Prostate gland (tissue), 2 donors: ENCODE measurements around the gene OTUD6A. TPM values are rescaled to one million over a fixed set of nuclear protein-coding genes. Genes with fewer than 3 reads are reported as not detected.

Experiments
- DNase-seq: peaks from one replicate; pipeline ENCODE4 v3.0.0-alpha.2; 2019; ENCODE audit warnings: low spot score
- H3K27ac ChIP-seq, 2 donors: fragments of 200-600 bp; sonication (generic); 2 replicates each; pipeline ENCODE4 v1.5.1; 2017 to 2019
- H3K27me3 ChIP-seq: fragments of 200-600 bp; sonication (generic); replicated peaks from 2 replicates; pipeline ENCODE4 v1.5.1; 2019; ENCODE audit not compliant: insufficient read depth
- H3K36me3 ChIP-seq, 2 donors: fragments of 200-600 bp; sonication (generic); 1 replicate in 1 of 2; 2 replicates in 1 of 2; pipeline versions ENCODE4 v1.5.1 to v1.8.1; 2017 to 2019
- H3K4me1 ChIP-seq: fragments of 200-600 bp; sonication (generic); replicated peaks from 2 replicates; pipeline ENCODE4 v1.5.1; 2019
- H3K4me3 ChIP-seq, 2 donors: fragments of 200-600 bp; sonication (generic); 2 replicates each; pipeline ENCODE4 v1.5.1; 2017 to 2019
- H3K9me3 ChIP-seq: fragments of 200-600 bp; sonication (generic); 2 replicates; pipeline ENCODE4 v1.5.1; 2017
- CTCF ChIP-seq, 4 experiments: fragments of 200-600 bp in 2 of 4; fragments of 450-650 bp in 2 of 4; sonication (generic) in 2 of 4; IDR thresholded peaks; 1 replicate in 3 of 4; 2 replicates in 1 of 4; pipeline ENCODE4 v1.5.1; 2016 to 2019; ENCODE audit warnings: antibody characterized with exemption in 4 of 4, mild to moderate bottlenecking in 2 of 4, moderate library complexity in 2 of 4
- POLR2A ChIP-seq: fragments of 450-650 bp; IDR thresholded peaks from one replicate; pipeline ENCODE4 v1.6.1; 2016; ENCODE audit warnings: antibody characterized with exemption, mild to moderate bottlenecking
- POLR2AphosphoS5 ChIP-seq: sonication (generic); formaldehyde crosslinking; IDR thresholded peaks from one replicate; pipeline ENCODE4 v1.6.1; 2017; ENCODE audit warnings: antibody characterized with exemption
- WGBS: methylation state at CpG from one replicate; pipeline ENCODE4 v1.1.5; 2018; 5-methylcytosine and 5-hydroxymethylcytosine counted together
- intact Hi-C: fragments of 100-400 bp; cut with DNase I; formaldehyde crosslinking; loops from one replicate; pipeline ENCODE4 v1.14.2; 2022
- total RNA-seq, 2 donors: library from RNA; depleted of rRNA; stranded (reverse); fragments of >200 nt; gene quantifications; one replicate each; pipeline ENCODE4 v1.1.0, GENCODE V29; 2016

OTUD6A gene
- total RNA-seq, 2 donors from 2014 or later, result 1.1 TPM; not detected in 1

GRCh38 chrX:70025464-70025863, 36.8 kb upstream of the OTUD6A start:
- Histone ChIP-seq H3K36me3 (no peaks in the 10 kb centered on the region), H3K4me1 (no peaks in the 10 kb centered on the region), H3K4me3 (no peak overlapping the region), H3K27ac (no peak overlapping the region), H3K9me3 (no peaks in the 10 kb centered on the region), H3K27me3 (no peaks in the 10 kb centered on the region)
- WGBS, result 0% methylated on average over 1 of the region's 1 CpG
- TF ChIP-seq CTCF (IDR thresholded peaks at IDR 0.05) (no peak), POLR2A (no peak), POLR2AphosphoS5 (no peak)
- intact Hi-C loops, result no loop called here
- DNase-seq, result no peak

GRCh38 chrX:70026112-70026850, 36.0 kb upstream of the OTUD6A start:
- 81% methylated on average over 1 of the region's 1 CpG for WGBS
- Histone ChIP-seq H3K27me3 (no peaks in the 10 kb centered on the region), H3K4me3 (no peak overlapping the region)

GRCh38 chrX:70026851-70027200, 35.4 kb upstream of the OTUD6A start:
- no peak for DNase-seq
- Histone ChIP-seq H3K27me3 (no peaks in the 10 kb centered on the region), H3K4me1 (no peaks in the 10 kb centered on the region), H3K36me3 (no peaks in the 10 kb centered on the region), H3K27ac (no peak overlapping the region), H3K4me3 (no peak overlapping the region), H3K9me3 (no peaks in the 10 kb centered on the region)
- 58% methylated on average over 4 of the region's 4 CpGs for WGBS
- intact Hi-C loops, result no loop called here
- no peak for TF ChIP-seq POLR2AphosphoS5
- TF ChIP-seq POLR2A, result no peak
- TF ChIP-seq CTCF (IDR thresholded peaks at IDR 0.05), result no peak

More at GRCh38 chrX:70026112-70026850, 36.0 kb upstream of the OTUD6A start:
- Histone ChIP-seq H3K4me1 (no peaks in the 10 kb centered on the region), H3K36me3 (no peaks in the 10 kb centered on the region), H3K9me3 (no peaks in the 10 kb centered on the region), H3K27ac (no peak overlapping the region)
- DNase-seq, result no peak
- intact Hi-C loops, result no loop called here
- TF ChIP-seq POLR2A, result no peak
- TF ChIP-seq CTCF (IDR thresholded peaks at IDR 0.05), result no peak
- no peak for TF ChIP-seq POLR2AphosphoS5

GRCh38 chrX:70029863-70030262, 32.4 kb upstream of the OTUD6A start:
- intact Hi-C loops, result loop anchor here (5.0 kb wide), 1 partner anchor 493 kb away; no protein-coding TSS in a partner anchor
- no peak for TF ChIP-seq POLR2AphosphoS5
- TF ChIP-seq CTCF (IDR thresholded peaks at IDR 0.05), result no peak
- TF ChIP-seq POLR2A, result no peak
- H3K9me3 ChIP-seq, result no peaks in the 10 kb centered on the region
- no peak for DNase-seq
- H3K4me1 ChIP-seq, result no peaks in the 10 kb centered on the region
- H3K4me3 ChIP-seq, result no peak overlapping the region
- H3K27ac ChIP-seq, result no peak overlapping the region
- H3K27me3 ChIP-seq, result no peaks in the 10 kb centered on the region
- H3K36me3 ChIP-seq, result no peaks in the 10 kb centered on the region
- WGBS, result 49% methylated on average over 3 of the region's 4 CpGs

GRCh38 chrX:70030301-70030767, 31.9 kb upstream of the OTUD6A start:
- TF ChIP-seq CTCF (IDR thresholded peaks at IDR 0.05) (peak in 3 of 4 experiments; percentile 32 to 57 (median 49)), POLR2AphosphoS5 (no peak), POLR2A (no peak)
- DNase-seq, result peak; percentile 8
- Histone ChIP-seq H3K4me3 (no peak overlapping the region), H3K36me3 (no peaks in the 10 kb centered on the region), H3K9me3 (no peaks in the 10 kb centered on the region), H3K27me3 (no peaks in the 10 kb centered on the region), H3K27ac (no peak overlapping the region), H3K4me1 (no peaks in the 10 kb centered on the region)
- intact Hi-C loops, result loop anchor here (5.0 kb wide), 1 partner anchor 493 kb away; no protein-coding TSS in a partner anchor
- WGBS, result 7% methylated on average over 4 of the region's 4 CpGs
